ENCODE measurements around the gene CHST11. TPM values are rescaled to one million over a fixed set of nuclear protein-coding genes. Genes with fewer than 3 reads are reported as not detected.

The CHST11 gene
- total RNA-seq, 1 donor from 2014 or later = 11.4 TPM

- H3K27me3 Mint-ChIP-seq = no peaks in the 10 kb centered on the region
- H3K4me1 Mint-ChIP-seq (ENCODE audit: low read depth) = no peaks in the 10 kb centered on the region
- TF ChIP-seq, protein P1, sequence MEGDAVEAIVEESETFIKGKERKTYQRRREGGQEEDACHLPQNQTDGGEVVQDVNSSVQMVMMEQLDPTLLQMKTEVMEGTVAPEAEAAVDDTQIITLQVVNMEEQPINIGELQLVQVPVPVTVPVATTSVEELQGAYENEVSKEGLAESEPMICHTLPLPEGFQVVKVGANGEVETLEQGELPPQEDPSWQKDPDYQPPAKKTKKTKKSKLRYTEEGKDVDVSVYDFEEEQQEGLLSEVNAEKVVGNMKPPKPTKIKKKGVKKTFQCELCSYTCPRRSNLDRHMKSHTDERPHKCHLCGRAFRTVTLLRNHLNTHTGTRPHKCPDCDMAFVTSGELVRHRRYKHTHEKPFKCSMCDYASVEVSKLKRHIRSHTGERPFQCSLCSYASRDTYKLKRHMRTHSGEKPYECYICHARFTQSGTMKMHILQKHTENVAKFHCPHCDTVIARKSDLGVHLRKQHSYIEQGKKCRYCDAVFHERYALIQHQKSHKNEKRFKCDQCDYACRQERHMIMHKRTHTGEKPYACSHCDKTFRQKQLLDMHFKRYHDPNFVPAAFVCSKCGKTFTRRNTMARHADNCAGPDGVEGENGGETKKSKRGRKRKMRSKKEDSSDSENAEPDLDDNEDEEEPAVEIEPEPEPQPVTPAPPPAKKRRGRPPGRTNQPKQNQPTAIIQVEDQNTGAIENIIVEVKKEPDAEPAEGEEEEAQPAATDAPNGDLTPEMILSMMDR (IDR thresholded peaks at IDR 0.05; ENCODE audit: unreplicated experiment) = no peak
- no peak overlapping the region for H3K4me3 Mint-ChIP-seq (ENCODE audit: low read depth)
- H3K36me3 Mint-ChIP-seq (ENCODE audit: insufficient read depth) = no peaks in the 10 kb centered on the region
- H3K9me3 Mint-ChIP-seq (ENCODE audit: low read depth) = no peaks in the 10 kb centered on the region
- H3K27ac Mint-ChIP-seq = no peak overlapping the region
- no peak for DNase-seq (ENCODE audit: low spot score, unreplicated experiment)
Measured at GRCh38 chr12:104749545-104749944, 292.8 kb downstream of the CHST11 start.

DNA sequence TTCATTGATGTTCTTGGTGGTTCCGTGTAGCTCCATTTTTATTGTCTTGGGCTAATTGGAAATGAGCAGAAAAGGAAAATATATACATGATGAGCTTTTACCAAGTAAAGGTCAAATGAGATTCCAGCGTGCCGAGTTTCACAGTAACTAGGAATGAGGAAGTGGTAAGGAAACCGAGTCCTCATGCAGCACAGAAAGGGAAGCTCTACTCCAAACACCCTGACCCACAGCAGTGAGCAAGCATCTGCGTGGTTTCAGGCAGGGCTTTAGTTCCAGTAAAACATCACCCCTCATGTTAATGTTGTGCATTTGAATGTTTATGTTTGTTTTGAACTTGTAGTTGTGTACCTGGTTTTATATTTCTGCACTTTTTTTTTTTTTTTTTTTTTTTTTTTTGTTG, 293.3 kb downstream of the CHST11 start:
- H3K4me1 Mint-ChIP-seq (ENCODE audit: low read depth) = no peaks in the 10 kb centered on the region
- no peak overlapping the region for H3K4me3 Mint-ChIP-seq (ENCODE audit: low read depth)
- H3K36me3 Mint-ChIP-seq (ENCODE audit: insufficient read depth) = no peaks in the 10 kb centered on the region

DNA sequence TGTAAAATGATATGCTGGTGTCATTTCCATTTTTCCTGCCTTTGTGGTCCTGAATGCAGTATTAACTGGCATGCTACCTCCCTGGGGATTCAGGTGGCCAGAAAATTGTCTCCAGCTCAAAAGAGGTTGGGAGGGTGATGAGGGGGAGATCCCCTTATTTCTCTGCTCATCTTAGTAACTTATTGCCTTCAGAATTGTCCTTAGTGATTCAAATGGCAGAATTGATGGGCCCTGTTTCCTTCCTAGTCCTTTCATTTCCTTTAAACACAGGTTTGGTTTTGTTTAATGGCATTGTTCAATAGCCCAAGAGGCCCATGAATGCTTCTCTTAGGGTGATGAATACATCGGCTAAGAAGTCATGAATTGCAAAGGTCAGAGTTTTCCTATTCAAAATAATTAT, 294.4 kb downstream of the CHST11 start:
- Mint-ChIP-seq H3K27me3 (no peaks in the 10 kb centered on the region), H3K4me3 (ENCODE audit: low read depth) (no peak overlapping the region), H3K27ac (no peak overlapping the region), H3K4me1 (ENCODE audit: low read depth) (no peaks in the 10 kb centered on the region), H3K36me3 (ENCODE audit: insufficient read depth) (no peaks in the 10 kb centered on the region), H3K9me3 (ENCODE audit: low read depth) (no peaks in the 10 kb centered on the region)
- TF ChIP-seq, protein P1 (IDR thresholded peaks at IDR 0.05; ENCODE audit: unreplicated experiment) = no peak
- no peak for DNase-seq (ENCODE audit: low spot score, unreplicated experiment)

More for the DNA sequence above, 293.3 kb downstream of the CHST11 start:
- TF ChIP-seq, protein P1 (IDR thresholded peaks at IDR 0.05; ENCODE audit: unreplicated experiment) = no peak
- H3K27me3 Mint-ChIP-seq = no peaks in the 10 kb centered on the region
- no peak for DNase-seq (ENCODE audit: low spot score, unreplicated experiment)
- H3K9me3 Mint-ChIP-seq (ENCODE audit: low read depth) = no peaks in the 10 kb centered on the region
- no peak overlapping the region for H3K27ac Mint-ChIP-seq

- H3K4me3 Mint-ChIP-seq (ENCODE audit: low read depth) = no peak overlapping the region
- no peak overlapping the region for H3K27ac Mint-ChIP-seq
- H3K36me3 Mint-ChIP-seq (ENCODE audit: insufficient read depth) = no peaks in the 10 kb centered on the region
- H3K9me3 Mint-ChIP-seq (ENCODE audit: low read depth) = no peaks in the 10 kb centered on the region
- no peak for DNase-seq (ENCODE audit: low spot score, unreplicated experiment)
- TF ChIP-seq, protein P1 (IDR thresholded peaks at IDR 0.05; ENCODE audit: unreplicated experiment) = no peak
- no peaks in the 10 kb centered on the region for H3K27me3 Mint-ChIP-seq
- H3K4me1 Mint-ChIP-seq (ENCODE audit: low read depth) = no peaks in the 10 kb centered on the region
Measured at GRCh38 chr12:104751594-104751993, 294.8 kb downstream of the CHST11 start.

DNA sequence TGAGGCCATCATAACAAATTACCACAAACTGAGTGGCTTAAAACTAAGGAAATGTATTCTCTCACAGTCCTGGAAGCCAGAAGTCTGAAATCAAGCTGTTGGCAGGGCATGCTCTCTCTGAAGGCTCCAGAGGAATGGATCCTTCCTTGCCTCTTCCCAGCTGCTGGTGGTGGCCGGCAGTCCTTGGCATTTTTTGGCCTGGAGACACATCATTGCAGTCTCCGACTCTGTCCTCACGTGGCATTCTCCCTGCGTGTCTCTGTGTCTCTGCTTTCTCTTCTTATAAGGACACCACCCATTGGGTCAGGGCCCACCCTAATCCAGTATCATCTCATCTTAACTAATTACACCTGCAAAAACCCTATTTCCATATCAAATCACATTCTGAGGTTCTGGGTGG, 295.3 kb downstream of the CHST11 start:
- H3K36me3 Mint-ChIP-seq (ENCODE audit: insufficient read depth) = peaks cover under 1% of the 10 kb centered on the region
- no peaks in the 10 kb centered on the region for H3K27me3 Mint-ChIP-seq
- H3K27ac Mint-ChIP-seq = no peak overlapping the region
- H3K4me3 Mint-ChIP-seq (ENCODE audit: low read depth) = no peak overlapping the region
- no peaks in the 10 kb centered on the region for H3K9me3 Mint-ChIP-seq (ENCODE audit: low read depth)
- H3K4me1 Mint-ChIP-seq (ENCODE audit: low read depth) = no peaks in the 10 kb centered on the region
- DNase-seq (ENCODE audit: low spot score, unreplicated experiment) = no peak
- TF ChIP-seq, protein P1 (IDR thresholded peaks at IDR 0.05; ENCODE audit: unreplicated experiment) = no peak
